HG03457 (cell line): ENCODE results near the gene DENND1C.

Experiments
- ATAC-seq: cut with Tn5 transposase; IDR thresholded peaks from one replicate; pipeline ENCODE4 v1.9.1; 2021; ENCODE audit warnings: moderate number of reproducible peaks; ENCODE audit not compliant: unreplicated experiment

DENND1C gene

DNA sequence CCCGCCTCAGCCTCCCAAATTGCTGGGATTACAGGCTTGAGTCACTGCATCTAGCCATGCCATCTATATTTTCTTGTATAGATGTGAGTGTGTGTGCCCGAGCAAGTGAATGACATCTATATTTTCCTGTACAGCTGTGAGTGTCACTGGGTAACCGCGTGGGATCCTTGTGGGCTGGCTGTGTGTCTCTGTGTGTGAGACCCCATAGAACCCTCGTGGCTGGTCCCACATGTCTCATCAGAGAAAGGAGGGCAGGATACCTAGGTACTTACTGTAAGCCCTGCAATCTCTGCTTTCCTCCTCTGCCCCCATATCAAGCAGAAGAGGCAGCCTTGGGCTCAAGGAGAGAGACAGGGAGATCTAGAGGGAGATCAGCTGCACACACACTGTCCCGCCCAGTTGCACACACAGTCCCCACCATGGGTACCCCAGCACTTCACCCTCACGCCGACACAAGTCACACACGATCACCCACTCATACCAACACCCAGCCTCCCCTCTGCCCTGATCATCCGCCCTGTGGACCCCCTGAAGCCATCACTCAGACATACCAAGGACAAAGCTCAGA lies 655 bp downstream of the DENND1C start:
- ATAC-seq: no peak

DNA sequence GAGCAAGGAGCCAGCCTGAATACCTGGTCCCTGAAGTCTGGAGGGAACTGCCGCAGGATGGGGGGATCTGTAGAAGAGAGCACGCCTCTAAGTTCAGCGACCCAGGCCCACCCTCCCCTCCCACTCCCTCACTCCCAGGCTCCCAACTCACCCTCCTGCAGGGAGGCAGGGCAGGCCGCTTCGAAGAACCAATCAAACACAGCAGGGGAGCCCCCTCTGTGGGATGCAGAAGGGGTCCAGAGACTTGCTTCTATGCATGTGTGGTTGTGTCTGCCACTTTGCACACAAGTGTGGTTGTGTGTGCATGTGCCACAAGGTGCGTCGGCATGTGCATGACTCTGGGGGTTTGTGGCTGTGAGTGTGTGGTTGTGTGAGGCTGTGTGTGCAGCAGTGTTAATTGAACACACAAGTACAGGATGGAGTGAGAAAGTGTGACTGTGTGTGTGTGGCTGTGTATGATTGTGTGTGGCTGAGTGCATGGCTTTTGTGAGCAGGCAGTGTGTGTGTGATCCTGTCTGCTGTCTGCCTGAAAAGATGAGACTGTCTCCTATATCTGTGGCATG lies 1.7 kb downstream of the DENND1C start:
- no peak for ATAC-seq

DNA sequence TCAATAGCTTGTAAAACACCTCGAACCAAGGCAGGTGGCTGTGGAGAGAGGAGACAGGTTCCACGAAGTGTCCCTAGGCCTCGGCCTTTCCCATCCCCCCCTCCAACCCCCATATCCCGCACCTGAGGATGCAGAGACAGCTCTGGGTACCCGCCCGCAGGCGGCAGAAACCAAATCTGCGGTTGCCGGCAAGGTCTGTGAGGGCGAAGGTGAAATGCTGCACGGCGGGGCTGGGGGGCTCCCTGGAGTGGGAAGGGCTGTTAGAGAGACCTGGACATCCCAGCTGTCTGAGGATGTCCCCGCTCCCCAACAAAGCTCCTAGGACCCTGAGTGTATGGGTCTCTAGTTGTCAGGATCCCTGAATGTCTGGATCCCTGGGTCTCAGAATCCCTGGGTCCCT lies 2.8 kb downstream of the DENND1C start:
- ATAC-seq: no peak

DNA sequence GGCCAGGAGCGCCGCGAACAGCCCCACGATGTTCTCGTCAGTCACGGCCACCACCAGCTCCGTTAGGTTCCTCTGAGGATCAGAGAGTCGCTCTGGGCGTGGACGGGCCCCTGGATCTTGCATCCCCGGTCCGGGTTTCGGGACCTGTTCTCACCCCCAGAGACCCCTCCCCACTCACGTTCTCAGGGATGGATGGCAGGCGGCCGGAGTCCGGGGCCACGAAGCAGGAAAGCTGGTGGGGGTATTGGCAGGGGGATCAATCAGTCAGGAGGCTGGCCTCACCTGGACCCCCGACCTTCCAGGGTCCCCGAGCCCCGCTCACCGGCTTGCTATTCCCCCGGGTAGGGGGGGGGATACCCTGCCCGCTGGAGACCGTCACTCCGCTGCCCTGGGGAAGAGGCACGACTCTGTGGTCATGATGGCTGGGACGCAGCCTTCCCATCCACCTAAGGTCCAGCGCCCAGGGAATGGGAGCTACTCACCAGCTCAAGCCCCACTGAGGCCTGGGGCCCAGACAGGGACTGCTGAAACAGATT lies 4.6 kb downstream of the DENND1C start:
- no peak for ATAC-seq

DNA sequence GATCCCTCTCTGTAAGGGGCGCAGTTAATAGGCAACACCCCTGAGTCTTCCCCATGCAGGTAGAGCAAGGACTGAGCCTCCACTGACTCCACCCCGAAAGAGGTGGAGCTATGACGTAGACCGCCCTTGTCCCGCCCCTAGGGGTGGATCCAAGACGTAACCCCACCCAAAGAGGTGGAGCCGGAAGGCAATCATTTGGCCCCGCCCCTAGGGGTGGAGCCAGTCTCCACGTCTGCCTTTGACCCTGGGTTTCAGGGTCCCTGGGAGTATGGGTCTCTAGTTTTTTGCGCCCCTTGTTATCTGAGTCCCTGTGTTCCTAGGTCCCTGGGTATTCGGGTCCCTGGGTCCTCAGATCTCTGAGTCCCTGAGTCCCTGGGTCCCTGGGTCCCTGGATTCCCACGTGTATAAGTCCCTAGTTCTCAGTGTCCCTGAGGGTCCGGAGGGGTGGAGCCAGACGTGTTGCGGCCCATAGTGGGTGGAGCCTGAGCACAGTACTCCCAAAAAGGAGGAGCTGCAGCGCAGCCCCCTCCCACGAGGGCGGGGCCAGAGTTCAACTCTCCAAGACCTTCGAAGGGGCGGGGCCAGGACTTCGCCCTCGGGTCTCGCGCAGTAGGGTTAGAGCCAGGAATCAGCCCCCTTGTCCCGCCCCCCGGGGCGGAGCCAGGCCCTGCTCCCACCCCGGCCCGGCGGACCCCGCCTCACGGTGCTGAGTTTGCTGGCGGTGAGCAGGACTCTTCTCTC lies 5.3 kb downstream of the DENND1C start:
- no peak for ATAC-seq

DNA sequence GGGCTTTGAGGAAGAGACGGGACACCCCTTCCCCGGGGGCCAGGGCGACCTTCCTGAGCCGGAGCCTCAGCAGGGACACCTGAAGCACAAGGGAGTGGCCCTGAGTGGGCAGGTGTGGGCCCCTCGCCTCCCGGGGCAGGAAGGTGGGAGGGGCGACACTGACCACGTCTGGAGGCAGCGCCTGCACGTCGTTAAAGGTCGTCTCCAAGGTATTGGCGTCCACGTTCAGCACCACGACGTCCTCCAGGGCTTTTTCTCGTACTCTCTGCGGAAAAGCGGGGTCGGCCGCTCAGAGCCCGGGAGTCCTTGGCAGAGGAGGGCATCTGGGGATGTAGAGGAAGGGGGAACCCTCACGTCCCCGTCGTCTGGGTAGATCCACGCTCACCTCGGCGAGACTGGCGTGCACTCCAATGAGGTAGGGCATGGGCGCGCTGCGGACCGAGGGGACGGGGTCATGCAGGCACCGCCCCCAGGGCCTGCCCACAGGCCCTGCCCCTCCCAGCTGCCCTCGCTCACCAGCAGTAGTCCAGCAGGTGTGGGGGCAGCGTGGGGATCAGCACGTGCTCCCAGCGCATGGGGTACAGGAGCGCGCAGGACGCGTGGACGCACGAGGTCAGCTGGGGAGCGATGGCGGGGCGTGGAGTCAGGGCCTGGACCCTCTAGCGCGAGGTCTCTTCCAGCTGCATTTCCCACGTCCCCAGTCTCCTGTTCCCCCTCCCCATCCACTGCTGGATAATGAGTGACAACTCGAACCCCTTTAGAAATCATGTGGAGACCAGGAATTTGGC lies 6.1 kb downstream of the DENND1C start:
- ATAC-seq: no peak

DNA sequence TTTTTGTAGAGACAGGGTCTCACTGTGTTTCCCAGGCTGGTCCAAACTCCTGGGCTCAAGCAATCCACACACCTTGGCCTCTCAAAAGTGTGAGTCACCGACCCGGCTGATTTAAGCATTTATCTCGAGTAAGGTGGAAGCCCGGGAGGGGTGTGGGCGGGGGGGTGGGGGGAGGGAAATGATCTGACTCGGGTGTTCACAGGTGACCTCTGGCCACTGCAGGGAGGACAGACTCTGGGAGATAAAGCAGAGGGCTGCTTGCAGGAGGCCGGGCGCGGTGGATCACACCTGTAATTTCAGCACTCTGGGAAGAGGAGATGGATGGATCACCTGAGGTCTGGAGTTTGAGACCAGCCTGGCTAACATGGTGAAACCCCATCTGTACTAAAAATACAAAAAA lies 7.9 kb downstream of the DENND1C start:
- ATAC-seq: no peak

DNA sequence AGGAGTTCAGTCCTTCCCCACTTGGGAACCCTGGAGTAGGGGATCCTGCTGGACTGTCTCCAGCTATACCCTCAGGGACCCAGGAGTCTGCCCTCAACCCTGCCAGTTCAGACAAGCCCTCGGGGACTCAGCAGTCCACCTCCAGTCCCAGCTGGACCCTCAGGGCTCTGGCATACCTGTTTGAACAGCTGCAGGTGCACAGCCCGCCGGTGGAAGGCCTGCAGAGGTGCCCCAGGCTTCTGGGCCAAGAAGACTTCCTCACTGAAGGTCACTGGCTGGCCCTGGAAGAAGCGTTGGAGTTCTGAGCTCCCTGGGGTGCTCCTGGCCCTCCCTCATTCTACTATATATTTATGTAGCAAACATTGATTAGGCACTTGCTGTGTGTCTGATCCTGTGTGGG lies 8.9 kb downstream of the DENND1C start:
- no peak for ATAC-seq

DNA sequence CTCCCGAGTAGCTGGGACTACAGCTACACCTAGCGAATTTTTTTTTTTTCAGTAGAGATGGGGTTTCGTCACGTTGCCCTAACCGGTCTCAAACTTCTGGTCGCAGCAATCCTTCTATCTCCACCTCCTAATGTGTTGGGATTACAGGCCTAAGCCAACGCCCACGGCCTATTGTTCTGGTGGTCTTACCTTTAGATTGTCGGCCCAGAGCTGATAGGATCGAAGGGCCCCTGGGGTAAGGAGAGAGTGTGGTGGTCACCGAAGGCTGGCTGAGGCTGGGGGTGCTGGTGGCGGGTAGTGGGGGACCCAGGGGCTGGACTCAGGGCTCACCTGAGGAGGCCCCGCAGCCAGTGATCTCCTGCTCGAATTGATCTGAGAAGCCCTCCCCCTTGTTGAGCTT lies 10.5 kb downstream of the DENND1C start:
- ATAC-seq: no peak

DNA sequence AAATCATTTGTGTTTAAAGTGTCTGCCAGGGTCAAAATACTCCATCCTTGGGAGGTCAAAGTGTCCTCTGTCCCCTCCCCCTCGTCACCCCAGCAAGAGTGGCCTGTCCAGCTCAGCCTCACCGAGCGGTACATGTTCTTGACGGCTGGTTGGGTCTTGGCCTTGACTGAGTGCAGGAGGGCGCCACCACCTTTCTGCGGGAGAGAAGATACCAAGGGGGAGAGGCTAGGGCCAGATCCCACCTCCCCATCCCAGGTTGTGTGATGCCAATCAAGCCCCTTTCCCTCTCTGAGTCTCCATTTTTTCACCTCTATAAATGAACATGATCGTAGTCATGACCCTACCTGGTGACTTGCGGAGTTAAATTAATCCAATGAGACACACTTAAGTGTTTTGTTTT lies 11.4 kb downstream of the DENND1C start:
- ATAC-seq: no peak

DNA sequence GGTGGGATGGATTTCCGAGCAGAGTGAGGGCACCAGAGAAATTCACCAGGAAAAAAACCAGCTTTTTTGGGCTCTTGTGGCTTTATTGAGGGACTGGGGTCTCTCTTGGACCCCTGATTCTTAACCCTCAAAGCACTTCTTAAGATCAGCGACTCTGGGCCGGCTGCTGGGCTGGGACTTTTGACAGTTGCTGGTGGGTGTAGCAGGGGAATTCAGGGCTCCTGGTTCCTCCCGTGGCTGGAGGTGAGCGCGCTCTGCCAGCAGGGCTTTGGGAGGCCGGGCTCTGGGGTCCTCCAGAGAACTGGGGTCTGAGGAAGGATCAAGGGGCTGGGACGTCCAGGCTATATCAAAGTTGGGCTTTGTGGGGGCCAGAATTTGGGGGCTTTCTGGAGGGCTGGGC lies 14.2 kb downstream of the DENND1C start:
- no peak for ATAC-seq

DNA sequence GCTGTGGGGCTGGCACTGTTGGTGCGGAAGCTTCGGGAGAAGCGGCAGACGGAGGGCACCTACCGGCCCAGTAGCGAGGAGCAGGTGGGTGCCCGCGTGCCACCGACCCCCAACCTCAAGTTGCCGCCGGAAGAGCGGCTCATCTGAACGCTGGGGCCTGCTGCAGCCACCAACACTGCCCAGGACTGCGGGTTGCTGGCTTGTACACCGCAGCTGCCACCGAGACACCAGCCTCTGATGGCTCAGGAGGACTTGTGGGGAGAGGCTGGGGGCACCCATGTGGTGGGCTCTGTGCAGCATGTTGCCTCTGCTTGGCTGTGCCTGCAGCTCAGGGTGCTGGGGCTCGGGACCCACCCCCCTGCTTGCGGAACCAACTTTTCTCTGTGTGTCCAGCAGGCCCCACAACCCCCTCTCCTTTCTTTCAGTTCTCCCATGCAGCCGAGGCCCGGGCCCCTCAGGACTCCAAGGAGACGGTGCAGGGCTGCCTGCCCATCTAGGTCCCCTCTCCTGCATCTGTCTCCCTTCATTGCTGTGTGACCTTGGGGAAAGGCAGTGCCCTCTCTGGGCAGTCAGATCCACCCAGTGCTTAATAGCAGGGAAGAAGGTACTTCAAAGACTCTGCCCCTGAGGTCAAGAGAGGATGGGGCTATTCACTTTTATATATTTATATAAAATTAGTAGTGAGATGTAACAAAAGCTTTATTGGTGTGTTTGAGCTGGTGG lies 14.9 kb downstream of the DENND1C start:
- no peak for ATAC-seq

DNA sequence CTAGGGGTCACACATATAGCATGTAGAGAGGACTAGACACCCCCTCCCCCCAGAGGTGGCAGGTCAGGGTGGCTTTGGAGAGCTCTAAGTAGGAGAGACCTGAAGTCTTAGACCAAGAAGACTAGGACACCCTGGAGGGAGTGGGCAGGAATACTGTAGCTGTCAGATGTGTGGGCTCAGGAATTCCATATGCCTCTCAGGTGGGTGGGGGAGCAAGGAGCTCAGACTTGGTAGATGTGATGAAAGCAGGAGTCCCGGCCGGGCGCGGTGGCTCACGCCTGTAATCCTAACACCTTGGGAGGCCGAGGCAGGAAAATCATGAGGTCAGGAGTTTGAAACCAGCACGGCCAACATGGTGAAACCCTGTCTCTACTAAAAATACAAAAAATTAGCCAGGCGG lies 15.9 kb downstream of the DENND1C start:
- ATAC-seq: no peak

DNA sequence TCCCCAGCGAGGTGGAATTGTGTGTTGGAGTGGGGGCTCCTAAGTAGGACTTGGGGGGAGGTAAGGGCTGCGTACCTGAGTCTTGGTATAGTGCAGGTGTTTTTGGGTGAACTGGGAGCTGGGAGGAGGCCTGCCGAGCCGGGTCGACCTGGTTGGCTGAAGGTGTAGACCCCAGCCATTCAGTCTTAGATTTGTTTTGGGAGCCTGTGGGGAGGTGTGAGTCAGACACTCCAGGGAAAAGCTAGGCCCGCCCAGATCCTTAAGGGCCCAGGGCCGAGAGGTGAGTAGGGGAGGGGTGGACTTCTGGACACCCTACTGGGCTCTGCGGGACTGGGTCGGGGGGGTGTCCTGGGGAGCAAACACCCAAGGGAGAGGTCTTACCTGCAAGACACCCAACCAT lies 16.6 kb downstream of the DENND1C start:
- ATAC-seq: no peak

DNA sequence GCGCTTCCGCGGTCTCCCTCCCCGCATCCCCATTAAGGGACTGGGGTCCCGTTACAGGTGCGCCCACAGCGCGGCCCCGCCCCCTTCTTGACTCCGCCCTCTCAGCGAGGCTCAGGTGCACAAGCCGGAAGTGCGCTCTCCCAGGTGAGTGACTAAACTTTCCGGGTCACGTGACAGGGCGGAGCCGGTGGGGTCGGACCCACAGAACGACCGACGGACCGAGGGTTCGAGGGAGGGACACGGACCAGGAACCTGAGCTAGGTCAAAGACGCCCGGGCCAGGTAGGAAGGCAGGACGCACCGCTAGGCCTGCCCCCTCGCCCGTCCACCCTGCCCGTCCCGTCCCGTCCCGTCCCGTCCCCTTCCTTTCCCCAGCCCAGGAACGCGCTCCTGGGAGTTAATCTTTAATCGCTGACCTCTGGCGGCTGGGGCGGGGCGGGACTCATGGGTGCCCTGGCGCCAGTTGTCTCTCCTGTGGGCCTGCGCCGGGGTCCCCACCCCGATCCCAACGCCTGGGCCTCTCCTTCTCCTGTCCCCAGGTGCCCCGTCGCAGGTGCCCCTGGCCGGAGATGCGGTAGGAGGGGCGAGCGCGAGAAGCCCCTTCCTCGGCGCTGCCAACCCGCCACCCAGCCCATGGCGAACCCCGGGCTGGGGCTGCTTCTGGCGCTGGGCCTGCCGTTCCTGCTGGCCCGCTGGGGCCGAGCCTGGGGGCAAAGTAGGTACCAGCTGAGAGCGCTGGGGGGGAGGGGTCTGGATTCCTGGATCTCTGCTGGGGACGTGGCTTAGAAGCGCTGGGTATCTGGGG lies 17.3 kb downstream of the DENND1C start, which contains the start of gene CRB3:
Gene CRB3 (plus strand): TSS at position 202 of the 804 bp plus-strand sequence. CDS start 431 bp downstream, at position 633.
- ATAC-seq: no peak

DNA sequence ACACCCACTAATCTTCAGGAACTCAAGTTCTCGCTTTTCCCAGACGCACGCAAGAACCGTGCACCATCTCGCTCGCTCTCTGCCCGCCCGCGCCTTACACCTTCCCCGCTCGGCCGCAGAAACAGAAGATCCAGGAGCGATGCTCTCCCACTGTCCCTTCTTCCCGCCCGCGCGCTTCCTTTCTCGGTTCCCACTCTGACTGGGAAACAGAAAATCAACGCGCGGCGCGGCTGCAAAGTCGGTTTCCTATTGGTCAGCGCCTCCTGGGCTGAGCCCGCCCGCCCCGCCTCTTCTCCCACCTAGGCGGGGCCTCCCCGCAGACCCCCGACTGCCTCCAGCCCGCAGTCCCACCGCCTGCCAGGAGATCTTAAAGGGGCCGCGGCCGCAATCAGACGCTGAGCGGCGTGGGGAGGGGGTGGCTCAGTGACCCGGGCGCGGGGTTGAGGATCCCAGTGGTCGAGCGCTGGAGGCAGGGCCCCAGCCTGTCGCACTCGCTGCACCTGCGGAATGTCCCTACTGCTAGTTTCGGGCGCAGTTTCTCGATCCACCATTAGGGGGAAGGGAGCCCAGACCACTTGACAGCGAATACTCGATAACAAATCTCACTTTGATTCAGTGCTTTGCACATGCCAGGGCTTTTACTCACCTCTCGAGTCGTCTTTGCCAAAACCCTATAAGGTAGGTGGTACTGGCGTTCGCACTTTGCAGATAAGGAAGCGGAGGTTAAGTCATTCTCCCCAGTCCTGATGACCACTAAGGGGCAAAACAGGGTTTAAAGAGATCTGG lies 21.3 kb downstream of the DENND1C start:
- ATAC-seq: peak; percentile 60

DNA sequence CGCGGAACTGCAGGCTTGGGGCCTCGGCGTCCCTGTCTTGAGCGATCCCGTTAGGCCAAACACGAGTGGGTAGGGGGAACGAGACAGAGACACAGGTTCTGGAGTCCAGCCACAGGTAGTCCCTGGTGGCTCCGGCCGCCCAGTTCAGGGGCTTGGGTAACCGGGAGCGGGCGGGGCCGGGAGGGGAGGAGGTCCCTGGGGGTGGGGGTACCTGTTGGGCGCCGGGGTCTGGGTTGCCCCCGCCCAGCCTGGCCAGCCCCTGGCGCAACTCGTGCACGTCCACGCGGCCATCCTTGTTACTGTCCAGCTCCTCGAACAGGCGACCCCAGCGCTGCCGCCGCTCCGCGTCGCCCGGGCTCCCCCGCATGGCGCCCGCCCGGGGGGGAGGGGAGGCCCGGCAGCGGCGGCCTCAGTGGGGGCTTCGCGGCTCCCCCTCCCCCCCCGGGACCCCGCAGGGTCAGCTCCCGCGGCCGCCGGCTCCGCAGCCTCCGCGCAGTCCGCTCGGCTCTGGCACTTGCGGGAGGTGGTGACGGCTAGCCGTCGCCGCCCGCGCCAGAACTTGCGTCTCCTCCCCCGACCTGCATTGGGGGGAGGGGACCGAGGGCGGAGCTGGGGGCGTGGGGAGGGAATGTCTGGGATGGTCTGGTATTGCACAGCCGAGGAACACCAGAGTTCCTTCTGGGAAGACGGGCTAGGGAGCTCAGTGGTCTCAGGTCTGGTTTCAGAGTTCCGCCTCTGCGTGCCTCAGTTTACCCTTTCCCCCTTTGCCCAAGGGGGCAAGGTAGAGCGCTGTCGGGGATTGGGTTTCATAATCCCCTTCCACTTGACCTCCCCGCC lies 22.1 kb downstream of the DENND1C start, which contains the start of gene SLC25A23:
Gene SLC25A23 (minus strand): TSS at position 531 of the 837 bp plus-strand sequence. CDS start 164 bp downstream, at position 367.
- no peak for ATAC-seq

DNA sequence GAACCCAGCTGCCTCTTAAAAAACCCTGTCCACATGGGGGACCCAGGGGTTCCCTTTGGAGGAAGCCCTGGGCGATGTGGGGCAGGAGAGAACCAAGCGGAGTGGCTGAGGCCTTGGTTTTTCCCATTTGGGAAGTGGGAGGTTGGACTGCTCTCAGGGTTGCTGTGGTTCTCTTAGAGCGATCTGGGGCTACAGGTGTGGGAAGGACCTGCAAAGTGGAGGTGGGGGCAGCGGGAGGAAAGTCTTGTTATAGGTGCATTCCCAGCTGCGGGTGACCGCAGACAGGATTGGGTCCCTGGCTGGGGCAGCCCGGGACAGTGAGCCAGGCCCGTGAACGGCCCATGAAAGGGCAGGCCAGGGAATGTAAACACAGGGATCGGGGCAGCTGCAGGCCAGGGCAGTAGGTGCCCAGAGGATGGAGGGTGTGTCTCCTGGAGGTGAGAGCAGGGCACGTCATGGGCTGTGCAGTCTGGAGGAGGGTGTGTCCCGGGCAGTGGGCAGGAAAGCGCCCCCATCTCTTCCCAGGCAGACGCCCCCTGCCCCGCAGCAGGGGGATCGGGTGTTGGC lies 22.8 kb downstream of the DENND1C start:
- ATAC-seq: no peak
